Gastrocnemius medialis (tissue), 4 donors: ENCODE data around the gene PROKR2.

Source experiments
- CTCF ChIP-seq, 5 experiments: fragments of 450-650 bp in 3 of 5; fragments of 200-600 bp in 2 of 5; sonication (generic) in 2 of 5; IDR thresholded peaks in 4 of 5; conservative IDR thresholded peaks in 1 of 5; 1 replicate in 4 of 5; 2 replicates in 1 of 5; pipeline ENCODE4 v1.5.1; 2016 to 2019; ENCODE audit warnings: antibody characterized with exemption in 5 of 5, mild to moderate bottlenecking in 3 of 5, moderate library complexity in 3 of 5
- POLR2A ChIP-seq, 2 donors: fragments of 450-650 bp; IDR thresholded peaks; one replicate each; pipeline ENCODE4 v1.6.1; 2017; ENCODE audit warnings: antibody characterized with exemption in 2 of 2, mild to moderate bottlenecking in 2 of 2, moderate library complexity in 2 of 2

DNA sequence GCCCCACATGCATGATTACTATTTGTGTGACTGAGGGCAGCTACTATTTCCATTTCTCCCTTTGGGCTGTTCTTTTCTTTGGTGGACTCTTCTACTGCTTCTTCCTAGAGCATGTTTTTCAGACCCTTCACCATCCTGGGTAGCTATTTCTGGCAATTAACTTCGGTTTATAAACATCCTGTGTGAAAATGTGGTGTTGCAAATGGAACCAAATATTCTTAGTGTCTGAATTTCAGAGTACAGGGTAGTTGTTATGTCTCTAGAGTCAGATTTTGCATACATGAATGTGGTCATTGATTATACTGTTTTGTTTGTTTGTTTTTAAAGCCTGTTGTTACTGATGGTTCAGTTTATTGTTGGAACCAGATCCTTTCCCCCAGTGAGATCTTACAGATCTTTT, 49.7 kb downstream of the PROKR2 start:
- no peak for TF ChIP-seq CTCF (IDR thresholded peaks at IDR 0.05 in 4 of 5, conservative IDR thresholded peaks at IDR 0.05 in 1 of 5)
- TF ChIP-seq POLR2A (IDR thresholded peaks at IDR 0.05), result no peak
